SK-N-SH treated with all-trans-retinoic acid at 6 μM for 48 hours (cell line): ENCODE data around the gene TMEM200A.

ENCODE experiments used
- ATAC-seq: fragments of 200-7000 bp; cut with Tn5 transposase; 3 replicates; pipeline ENCODE4 v1.9.1; 2020; ENCODE audit warnings: mild to moderate bottlenecking, moderate library complexity
- ARNTL ChIP-seq: fragments of 450-650 bp; formaldehyde crosslinking; IDR thresholded peaks from 2 replicates; pipeline ENCODE4 v1.5.0; 2020; ENCODE audit warnings: low read depth, mild to moderate bottlenecking, moderate library complexity, borderline replicate concordance
- BACH2 ChIP-seq: fragments of 250-450 bp; sonication (Bioruptor Pico); IDR thresholded peaks from 2 replicates; pipeline ENCODE4 v1.9.0; 2021; ENCODE audit warnings: mild to moderate bottlenecking, borderline replicate concordance
- CSDC2 ChIP-seq: fragments of 250-450 bp; sonication (Bioruptor Pico); IDR thresholded peaks from 2 replicates; pipeline ENCODE4 v1.5.0; 2020; ENCODE audit warnings: mild to moderate bottlenecking, moderate library complexity
- ESRRG ChIP-seq: fragments of 250-450 bp; sonication (Bioruptor Pico); IDR thresholded peaks from 2 replicates; pipeline ENCODE4 v1.6.1; 2021; ENCODE audit warnings: mild to moderate bottlenecking
- GLIS3 ChIP-seq: fragments of 250-450 bp; sonication (Bioruptor Pico); IDR thresholded peaks from 2 replicates; pipeline ENCODE4 v1.5.0; 2020; ENCODE audit warnings: mild to moderate bottlenecking, moderate library complexity
- ISL1 ChIP-seq: fragments of 250-450 bp; sonication (Bioruptor Pico); IDR thresholded peaks from 2 replicates; pipeline ENCODE4 v2.1.2; 2022; ENCODE audit warnings: mild to moderate bottlenecking, moderate library complexity
- OSR1 ChIP-seq: fragments of 250-450 bp; sonication (Bioruptor Pico); IDR thresholded peaks from 2 replicates; pipeline ENCODE4 v1.8.0; 2022; ENCODE audit warnings: moderate library complexity, mild to moderate bottlenecking, inconsistent platforms
- RARB ChIP-seq: fragments of 250-450 bp; sonication (Bioruptor Pico); IDR thresholded peaks from 2 replicates; pipeline ENCODE4 v1.8.0; 2021; ENCODE audit warnings: mild to moderate bottlenecking, moderate library complexity
- SNAI2 ChIP-seq: fragments of 250-450 bp; sonication (Bioruptor Pico); IDR thresholded peaks from 2 replicates; pipeline ENCODE4 v1.5.0; 2020; ENCODE audit warnings: mild to moderate bottlenecking, moderate library complexity
- ZC3H10 ChIP-seq: fragments of 250-450 bp; sonication (Bioruptor Pico); IDR thresholded peaks from 2 replicates; pipeline ENCODE4 v1.5.1; 2021; ENCODE audit warnings: mild to moderate bottlenecking, moderate library complexity
- ZFP3 ChIP-seq: fragments of 250-450 bp; sonication (Bioruptor Pico); IDR thresholded peaks from 2 replicates; pipeline ENCODE4 v1.5.0; 2020; ENCODE audit warnings: mild to moderate bottlenecking, moderate library complexity
- ZNF565 ChIP-seq: fragments of 450-650 bp; formaldehyde crosslinking; conservative IDR thresholded peaks from 2 replicates; pipeline ENCODE4 v1.5.0; 2020; ENCODE audit warnings: low read depth, mild to moderate bottlenecking, moderate library complexity
- ZNF8 ChIP-seq: fragments of 450-650 bp; formaldehyde crosslinking; IDR thresholded peaks from 2 replicates; pipeline ENCODE4 v1.5.0; 2020; ENCODE audit warnings: mild to moderate bottlenecking, moderate library complexity
- TF ChIP-seq, protein P1 (sequence below): fragments of 250-450 bp; sonication (Bioruptor Pico); IDR thresholded peaks from 2 replicates; pipeline ENCODE4 v1.5.0; 2020; ENCODE audit warnings: mild to moderate bottlenecking, moderate library complexity
- TF ChIP-seq, protein P2 (sequence below): fragments of 250-450 bp; sonication (Bioruptor Pico); IDR thresholded peaks from 2 replicates; pipeline ENCODE4 v1.8.0; 2020; ENCODE audit warnings: mild to moderate bottlenecking, moderate library complexity, borderline replicate concordance
- TF ChIP-seq, protein P3 (sequence below): fragments of 250-450 bp; sonication (Bioruptor Pico); IDR thresholded peaks from 2 replicates; pipeline ENCODE4 v1.8.0; 2021; ENCODE audit warnings: low read depth, mild to moderate bottlenecking, moderate library complexity, borderline replicate concordance
- TF ChIP-seq, protein P4 (sequence below): fragments of 250-450 bp; sonication (Bioruptor Pico); IDR thresholded peaks from 2 replicates; pipeline ENCODE4 v1.5.1; 2020; ENCODE audit warnings: low read depth, mild to moderate bottlenecking, moderate library complexity

Gene TMEM200A

DNA sequence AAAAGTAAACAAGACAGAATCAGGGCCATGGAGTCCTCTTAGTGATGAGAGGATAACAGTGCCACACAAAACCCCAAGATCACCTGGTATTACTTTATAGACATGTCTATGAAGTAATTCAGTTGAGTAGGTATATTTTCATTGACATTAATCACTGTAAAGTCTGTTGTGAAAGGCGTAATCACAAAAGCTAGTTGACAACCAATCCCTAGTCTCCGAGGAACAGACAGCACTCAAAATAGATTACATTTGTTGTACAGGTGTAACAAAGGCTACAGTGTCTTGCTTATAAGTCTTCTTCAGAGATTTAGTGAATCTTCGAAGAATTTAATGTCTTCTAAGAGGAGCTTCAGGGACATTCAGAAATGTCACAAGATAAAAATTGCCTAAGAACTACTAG, 120.1 kb downstream of the TMEM200A start:
- no peak for ATAC-seq
- TF ChIP-seq GLIS3 (CRISPR knock-in tag) (no peak), ESRRG (CRISPR knock-in tag) (no peak), ISL1 (CRISPR knock-in tag) (no peak)

DNA sequence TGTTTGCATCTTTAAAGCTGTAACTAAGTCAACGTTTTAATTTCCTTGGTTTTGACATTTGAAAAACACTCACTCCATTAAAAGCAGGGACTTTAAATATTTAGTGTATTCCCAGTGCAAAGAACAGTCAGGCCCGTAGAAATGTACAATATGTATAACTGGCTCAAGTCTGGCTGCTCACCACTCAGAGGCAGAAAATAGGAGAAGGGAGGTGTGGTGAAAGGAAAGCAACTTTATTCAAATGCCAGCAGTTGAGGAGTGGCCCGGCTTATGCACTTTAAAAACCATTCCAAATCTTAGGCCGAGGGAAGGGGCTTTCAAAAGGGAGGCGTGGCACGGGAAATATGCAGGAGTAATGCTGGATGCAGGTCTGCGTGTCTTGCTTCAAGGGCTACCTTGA, 120.6 kb downstream of the TMEM200A start:
- TF ChIP-seq ZNF8 (CRISPR knock-in tag) (no peak), ZC3H10 (CRISPR knock-in tag) (no peak), ESRRG (CRISPR knock-in tag) (no peak), RARB (no peak), ZNF565 (CRISPR knock-in tag) (no peak), ARNTL (CRISPR knock-in tag) (no peak), OSR1 (CRISPR knock-in tag) (no peak), BACH2 (CRISPR knock-in tag) (no peak), GLIS3 (CRISPR knock-in tag) (no peak), ZFP3 (no peak), ISL1 (CRISPR knock-in tag) (no peak), SNAI2 (CRISPR knock-in tag) (no peak), CSDC2 (CRISPR knock-in tag) (no peak)
- TF ChIP-seq, protein P1, sequence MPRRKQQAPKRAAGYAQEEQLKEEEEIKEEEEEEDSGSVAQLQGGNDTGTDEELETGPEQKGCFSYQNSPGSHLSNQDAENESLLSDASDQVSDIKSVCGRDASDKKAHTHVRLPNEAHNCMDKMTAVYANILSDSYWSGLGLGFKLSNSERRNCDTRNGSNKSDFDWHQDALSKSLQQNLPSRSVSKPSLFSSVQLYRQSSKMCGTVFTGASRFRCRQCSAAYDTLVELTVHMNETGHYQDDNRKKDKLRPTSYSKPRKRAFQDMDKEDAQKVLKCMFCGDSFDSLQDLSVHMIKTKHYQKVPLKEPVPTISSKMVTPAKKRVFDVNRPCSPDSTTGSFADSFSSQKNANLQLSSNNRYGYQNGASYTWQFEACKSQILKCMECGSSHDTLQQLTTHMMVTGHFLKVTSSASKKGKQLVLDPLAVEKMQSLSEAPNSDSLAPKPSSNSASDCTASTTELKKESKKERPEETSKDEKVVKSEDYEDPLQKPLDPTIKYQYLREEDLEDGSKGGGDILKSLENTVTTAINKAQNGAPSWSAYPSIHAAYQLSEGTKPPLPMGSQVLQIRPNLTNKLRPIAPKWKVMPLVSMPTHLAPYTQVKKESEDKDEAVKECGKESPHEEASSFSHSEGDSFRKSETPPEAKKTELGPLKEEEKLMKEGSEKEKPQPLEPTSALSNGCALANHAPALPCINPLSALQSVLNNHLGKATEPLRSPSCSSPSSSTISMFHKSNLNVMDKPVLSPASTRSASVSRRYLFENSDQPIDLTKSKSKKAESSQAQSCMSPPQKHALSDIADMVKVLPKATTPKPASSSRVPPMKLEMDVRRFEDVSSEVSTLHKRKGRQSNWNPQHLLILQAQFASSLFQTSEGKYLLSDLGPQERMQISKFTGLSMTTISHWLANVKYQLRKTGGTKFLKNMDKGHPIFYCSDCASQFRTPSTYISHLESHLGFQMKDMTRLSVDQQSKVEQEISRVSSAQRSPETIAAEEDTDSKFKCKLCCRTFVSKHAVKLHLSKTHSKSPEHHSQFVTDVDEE (CRISPR knock-in tag) = no peak
- TF ChIP-seq, protein P2, sequence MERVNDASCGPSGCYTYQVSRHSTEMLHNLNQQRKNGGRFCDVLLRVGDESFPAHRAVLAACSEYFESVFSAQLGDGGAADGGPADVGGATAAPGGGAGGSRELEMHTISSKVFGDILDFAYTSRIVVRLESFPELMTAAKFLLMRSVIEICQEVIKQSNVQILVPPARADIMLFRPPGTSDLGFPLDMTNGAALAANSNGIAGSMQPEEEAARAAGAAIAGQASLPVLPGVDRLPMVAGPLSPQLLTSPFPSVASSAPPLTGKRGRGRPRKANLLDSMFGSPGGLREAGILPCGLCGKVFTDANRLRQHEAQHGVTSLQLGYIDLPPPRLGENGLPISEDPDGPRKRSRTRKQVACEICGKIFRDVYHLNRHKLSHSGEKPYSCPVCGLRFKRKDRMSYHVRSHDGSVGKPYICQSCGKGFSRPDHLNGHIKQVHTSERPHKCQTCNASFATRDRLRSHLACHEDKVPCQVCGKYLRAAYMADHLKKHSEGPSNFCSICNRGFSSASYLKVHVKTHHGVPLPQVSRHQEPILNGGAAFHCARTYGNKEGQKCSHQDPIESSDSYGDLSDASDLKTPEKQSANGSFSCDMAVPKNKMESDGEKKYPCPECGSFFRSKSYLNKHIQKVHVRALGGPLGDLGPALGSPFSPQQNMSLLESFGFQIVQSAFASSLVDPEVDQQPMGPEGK (CRISPR knock-in tag) = no peak

DNA sequence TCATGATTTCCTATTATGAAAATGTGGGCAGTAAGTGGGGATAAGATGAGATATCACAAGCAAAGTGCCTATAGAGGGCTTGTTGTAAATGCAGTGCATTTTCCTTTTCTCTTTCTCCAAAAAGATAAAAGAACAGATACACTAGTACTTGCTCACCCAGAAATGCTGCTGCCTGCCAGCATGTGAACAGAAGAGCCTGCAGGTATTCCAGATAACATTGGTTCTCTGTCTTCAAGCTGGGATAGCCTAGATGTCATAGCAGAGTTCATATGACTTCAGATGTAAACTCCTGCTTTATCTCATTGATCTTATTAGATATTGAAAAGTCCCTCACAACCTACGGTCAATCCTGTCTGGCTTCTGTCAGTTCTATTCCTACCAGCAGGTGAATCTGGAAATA, 123.7 kb downstream of the TMEM200A start:
- ATAC-seq = no peak

More for the DNA sequence above, 120.6 kb downstream of the TMEM200A start:
- no peak for ATAC-seq

More for the DNA sequence above, 123.7 kb downstream of the TMEM200A start:
- TF ChIP-seq, protein P3, sequence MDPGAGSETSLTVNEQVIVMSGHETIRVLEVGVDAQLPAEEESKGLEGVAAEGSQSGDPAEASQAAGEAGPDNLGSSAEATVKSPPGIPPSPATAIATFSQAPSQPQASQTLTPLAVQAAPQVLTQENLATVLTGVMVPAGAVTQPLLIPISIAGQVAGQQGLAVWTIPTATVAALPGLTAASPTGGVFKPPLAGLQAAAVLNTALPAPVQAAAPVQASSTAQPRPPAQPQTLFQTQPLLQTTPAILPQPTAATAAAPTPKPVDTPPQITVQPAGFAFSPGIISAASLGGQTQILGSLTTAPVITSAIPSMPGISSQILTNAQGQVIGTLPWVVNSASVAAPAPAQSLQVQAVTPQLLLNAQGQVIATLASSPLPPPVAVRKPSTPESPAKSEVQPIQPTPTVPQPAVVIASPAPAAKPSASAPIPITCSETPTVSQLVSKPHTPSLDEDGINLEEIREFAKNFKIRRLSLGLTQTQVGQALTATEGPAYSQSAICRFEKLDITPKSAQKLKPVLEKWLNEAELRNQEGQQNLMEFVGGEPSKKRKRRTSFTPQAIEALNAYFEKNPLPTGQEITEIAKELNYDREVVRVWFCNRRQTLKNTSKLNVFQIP = no peak
- TF ChIP-seq, protein P4, sequence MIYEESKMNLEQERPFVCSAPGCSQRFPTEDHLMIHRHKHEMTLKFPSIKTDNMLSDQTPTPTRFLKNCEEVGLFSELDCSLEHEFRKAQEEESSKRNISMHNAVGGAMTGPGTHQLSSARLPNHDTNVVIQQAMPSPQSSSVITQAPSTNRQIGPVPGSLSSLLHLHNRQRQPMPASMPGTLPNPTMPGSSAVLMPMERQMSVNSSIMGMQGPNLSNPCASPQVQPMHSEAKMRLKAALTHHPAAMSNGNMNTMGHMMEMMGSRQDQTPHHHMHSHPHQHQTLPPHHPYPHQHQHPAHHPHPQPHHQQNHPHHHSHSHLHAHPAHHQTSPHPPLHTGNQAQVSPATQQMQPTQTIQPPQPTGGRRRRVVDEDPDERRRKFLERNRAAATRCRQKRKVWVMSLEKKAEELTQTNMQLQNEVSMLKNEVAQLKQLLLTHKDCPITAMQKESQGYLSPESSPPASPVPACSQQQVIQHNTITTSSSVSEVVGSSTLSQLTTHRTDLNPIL (CRISPR knock-in tag) = no peak
- no peak for TF ChIP-seq RARB
